T47D (cell line): ENCODE measurements around the gene DUT.
"Not testable (repeated sequence)": the region's sequence is repeated elsewhere in the genome, so short reads cannot be mapped to it uniquely, and the experiment has no call there.

Experiments used
- DNase-seq, 2 experiments: peaks; one replicate each; pipeline versions ENCODE4 v3.0.0 to v3.0.0-alpha.2; 2011 to 2012; ENCODE audit warnings: low read depth in 1 of 2, low spot score in 1 of 2
- JUND ChIP-seq: IDR thresholded peaks from 2 replicates; pipeline ENCODE4 v1.6.1; 2012; ENCODE audit warnings: low read depth
- in situ Hi-C: cut with HindIII; loops from 2 replicates; pipeline ENCODE4 v1.10.0; 2016; ENCODE audit warnings: low sequenced_read_pairs, low pct_unique_long_range_greater_than_20kb

Gene DUT

DNA sequence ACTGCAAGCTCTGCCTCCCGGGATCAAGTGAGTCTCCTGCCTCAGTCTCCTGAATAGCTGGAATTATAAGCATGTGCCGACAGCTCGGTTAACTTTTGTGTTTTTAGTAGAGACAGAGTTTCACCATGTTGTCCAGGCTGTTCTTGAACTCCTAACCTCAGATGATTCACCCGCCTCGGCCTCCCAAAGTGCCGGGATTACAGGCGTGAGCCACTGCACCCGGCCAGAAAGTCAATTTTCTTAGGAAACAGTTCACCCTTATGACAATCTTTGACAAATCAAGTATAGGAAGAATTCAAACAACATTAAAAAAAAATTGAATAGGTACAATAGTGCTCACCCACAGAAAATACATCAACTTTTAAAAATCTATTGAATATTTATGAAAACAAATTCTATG lies 23.6 kb upstream of the DUT start:
- in situ Hi-C loops, result no loop called here
- TF ChIP-seq JUND, result no peak
- no peak for DNase-seq

GRCh38 chr15:48309740-48310139 lies 21.5 kb upstream of the DUT start:
- no peak for DNase-seq
- no peak for TF ChIP-seq JUND
- in situ Hi-C loops, result no loop called here

GRCh38 chr15:48313216-48313615 lies 18.0 kb upstream of the DUT start:
- DNase-seq, result no peak
- TF ChIP-seq JUND, result no peak
- in situ Hi-C loops, result no loop called here

GRCh38 chr15:48315041-48315440 lies 16.2 kb upstream of the DUT start:
- in situ Hi-C loops, result no loop called here
- no peak for TF ChIP-seq JUND
- no peak for DNase-seq

- DNase-seq, result no peak
- in situ Hi-C loops, result no loop called here
- no peak for TF ChIP-seq JUND
Measured at GRCh38 chr15:48317221-48317620, 14.0 kb upstream of the DUT start.

- no peak for DNase-seq
- in situ Hi-C loops, result no loop called here
- no peak for TF ChIP-seq JUND
Measured at GRCh38 chr15:48318131-48318530, 13.1 kb upstream of the DUT start.

- no peak for TF ChIP-seq JUND
- in situ Hi-C loops, result no loop called here
Measured at GRCh38 chr15:48323294-48323693, 7.9 kb upstream of the DUT start.

DNA sequence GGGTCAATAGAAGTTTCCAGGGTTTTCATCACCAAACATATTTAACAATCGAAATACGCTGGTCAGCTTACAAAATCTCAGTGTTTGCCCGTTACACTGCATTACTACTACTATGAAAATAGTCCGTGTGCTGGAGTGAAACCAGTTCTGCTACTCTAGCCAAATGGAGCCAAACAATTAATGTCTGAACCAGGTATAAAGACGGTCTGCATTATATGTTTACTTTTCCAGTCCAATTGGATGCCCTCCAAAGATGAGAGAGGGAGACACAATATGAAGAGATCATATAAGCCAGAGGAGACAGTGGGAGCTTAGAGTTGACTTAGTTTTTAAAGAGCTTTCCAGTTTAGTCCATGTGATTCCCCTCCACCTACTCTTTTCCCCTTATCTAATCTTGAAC lies 6.3 kb upstream of the DUT start:
- no peak for TF ChIP-seq JUND
- DNase-seq, result peak; percentile 18 to 34
- in situ Hi-C loops, result no loop called here

More at GRCh38 chr15:48323294-48323693, 7.9 kb upstream of the DUT start:
- no peak for DNase-seq

- no peak for DNase-seq
- in situ Hi-C loops, result no loop called here
- no peak for TF ChIP-seq JUND
Measured at GRCh38 chr15:48325400-48325799, 5.8 kb upstream of the DUT start.

DNA sequence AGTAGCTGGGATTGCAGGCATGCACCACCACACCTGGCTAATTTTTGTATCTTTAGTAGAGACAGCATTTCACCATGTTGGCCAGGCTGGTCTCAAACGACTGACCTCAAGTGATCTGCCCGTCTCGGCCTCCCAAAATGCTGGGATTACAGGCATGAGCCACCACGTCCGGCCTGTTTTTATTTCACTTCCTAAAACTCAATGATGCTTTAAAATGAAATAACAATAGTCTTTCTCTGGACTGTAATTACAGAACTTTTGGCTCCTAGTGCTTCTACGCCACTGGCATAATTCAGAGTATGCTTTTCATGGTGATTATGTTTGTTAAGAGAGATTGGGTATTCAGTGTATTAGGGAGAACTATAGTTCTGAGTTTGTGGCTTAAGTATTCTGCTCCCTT lies 5.0 kb upstream of the DUT start:
- not testable (repeated sequence) for DNase-seq

GRCh38 chr15:48330105-48330785 lies 984 bp upstream of the DUT start:
- peak in 1 of 2 experiments; percentile 67 for DNase-seq
- no peak for TF ChIP-seq JUND
- in situ Hi-C loops, result no loop called here

More for the DNA sequence above, 5.0 kb upstream of the DUT start:
- in situ Hi-C loops, result not testable (repeated sequence)

- peak; percentile 60 to 84 for DNase-seq
- in situ Hi-C loops, result no loop called here
- no peak for TF ChIP-seq JUND
Measured at GRCh38 chr15:48331796-48332641, 790 bp downstream of the DUT start.

- DNase-seq, result peak in 1 of 2 experiments; percentile 7
- TF ChIP-seq JUND, result no peak
- in situ Hi-C loops, result no loop called here
Measured at GRCh38 chr15:48332642-48333034, 1.4 kb downstream of the DUT start.
